Activated CD8-positive, alpha-beta memory T cell treated with anti-CD3 and anti-CD28 coated beads, Interleukin-2, amount 50 U/mL, for 1 hour (primary cell): ENCODE data around the gene MAJIN.

Source experiments
- DNase-seq: peaks from one replicate; pipeline ENCODE4 v3.0.0-alpha.2; 2020; ENCODE audit errors: extremely low read depth

MAJIN gene

GRCh38 chr11:64892411-64892831 lies 79.5 kb downstream of the MAJIN start:
- no peak for DNase-seq

GRCh38 chr11:64891880-64892279 lies 80.0 kb downstream of the MAJIN start:
- DNase-seq = no peak

GRCh38 chr11:64891215-64891848 lies 80.6 kb downstream of the MAJIN start:
- DNase-seq = no peak

GRCh38 chr11:64890522-64890939 lies 81.4 kb downstream of the MAJIN start:
- DNase-seq = no peak

- DNase-seq = no peak
Measured at GRCh38 chr11:64888729-64889511, 83.0 kb downstream of the MAJIN start.

GRCh38 chr11:64888406-64888728 lies 83.5 kb downstream of the MAJIN start:
- DNase-seq = no peak
